Neural progenitor cell (in vitro differentiated cells): ENCODE measurements around the gene TRAPPC3. TPM values are rescaled to one million over a fixed set of nuclear protein-coding genes. Genes with fewer than 3 reads are reported as not detected.

Experiments used
- DNase-seq: peaks from one replicate; pipeline ENCODE4 v3.0.0-alpha.2; 2016; ENCODE audit warnings: low spot score
- H2AFZ ChIP-seq: fragments of 200-600 bp; sonication (generic); replicated peaks from 2 replicates; pipeline ENCODE4 v1.6.1; 2016; ENCODE audit warnings: antibody characterized with exemption
- H3F3A ChIP-seq: fragments of 200-600 bp; sonication (generic); 2 replicates; pipeline ENCODE4 v1.6.1; 2016; ENCODE audit warnings: antibody characterized with exemption, low read depth
- H3K27ac ChIP-seq: fragments of 200-600 bp; sonication (generic); 2 replicates; pipeline ENCODE4 v1.5.1; 2016; ENCODE audit warnings: mild to moderate bottlenecking
- H3K27me3 ChIP-seq: fragments of 200-600 bp; sonication (generic); 2 replicates; pipeline ENCODE4 v1.6.1; 2016; ENCODE audit warnings: mild to moderate bottlenecking, moderate library complexity
- H3K36me3 ChIP-seq: fragments of 200-600 bp; sonication (generic); 2 replicates; pipeline ENCODE4 v1.5.1; 2016
- H3K4me1 ChIP-seq: fragments of 200-600 bp; sonication (generic); 2 replicates; pipeline ENCODE4 v1.6.1; 2016; ENCODE audit warnings: mixed run types
- H3K4me2 ChIP-seq: fragments of 200-600 bp; sonication (generic); 2 replicates; pipeline ENCODE4 v1.6.1; 2016
- H3K4me3 ChIP-seq: fragments of 200-600 bp; sonication (generic); 2 replicates; pipeline ENCODE4 v1.5.1; 2016
- H3K79me2 ChIP-seq: fragments of 200-600 bp; sonication (generic); 2 replicates; pipeline ENCODE4 v1.6.1; 2016; ENCODE audit warnings: low read depth
- H3K9ac ChIP-seq: fragments of 200-600 bp; sonication (generic); 2 replicates; pipeline ENCODE4 v1.6.1; 2016
- H3K9me3 ChIP-seq: fragments of 200-600 bp; sonication (generic); 2 replicates; pipeline ENCODE4 v1.5.1; 2016; ENCODE audit warnings: low read depth
- H4K20me1 ChIP-seq: fragments of 200-600 bp; sonication (generic); 2 replicates; pipeline ENCODE4 v1.6.1; 2016; ENCODE audit warnings: low read depth
- H3K27ac Mint-ChIP-seq: 3 replicates; pipeline ENCODE4 v1.8.0; 2021; ENCODE audit warnings: mixed read lengths
- H3K27me3 Mint-ChIP-seq: 2 replicates; pipeline ENCODE4 v1.8.0; 2022; ENCODE audit warnings: low read depth, mild to moderate bottlenecking, inconsistent platforms, moderate library complexity, mixed read lengths; ENCODE audit not compliant: insufficient read depth
- H3K36me3 Mint-ChIP-seq: 3 replicates; pipeline ENCODE4 v1.8.0; 2021; ENCODE audit warnings: mixed read lengths
- H3K4me1 Mint-ChIP-seq: 3 replicates; pipeline ENCODE4 v1.8.0; 2021; ENCODE audit warnings: mixed read lengths
- H3K4me3 Mint-ChIP-seq: 3 replicates; pipeline ENCODE4 v1.8.0; 2021; ENCODE audit warnings: mild to moderate bottlenecking, moderate library complexity, mixed read lengths
- H3K9me3 Mint-ChIP-seq: 3 replicates; pipeline ENCODE4 v1.8.0; 2020; ENCODE audit warnings: mixed read lengths
- EZH2 ChIP-seq: fragments of 200-600 bp; sonication (generic); IDR thresholded peaks from 2 replicates; pipeline ENCODE4 v1.6.1; 2017; ENCODE audit warnings: antibody characterized with exemption, mild to moderate bottlenecking, moderate library complexity
- EZH2phosphoT487 ChIP-seq: fragments of 200-600 bp; sonication (generic); IDR thresholded peaks from 2 replicates; pipeline ENCODE4 v1.6.1; 2017; ENCODE audit warnings: antibody characterized with exemption
- total RNA-seq: library from RNA; depleted of rRNA; stranded (reverse); fragments of >200 nt; gene quantifications from 2 replicates; pipeline ENCODE4 v1.2.3, GENCODE V29; 2015; ENCODE audit warnings: low replicate concordance
- TF ChIP-seq, protein P1 (sequence below): fragments of 200-600 bp; sonication (generic); IDR thresholded peaks from 2 replicates; pipeline ENCODE4 v1.5.1; 2017; ENCODE audit warnings: antibody characterized with exemption, mild to moderate bottlenecking

Gene TRAPPC3
- total RNA-seq, 1 donor from 2014 or later = 44.9 TPM

DNA sequence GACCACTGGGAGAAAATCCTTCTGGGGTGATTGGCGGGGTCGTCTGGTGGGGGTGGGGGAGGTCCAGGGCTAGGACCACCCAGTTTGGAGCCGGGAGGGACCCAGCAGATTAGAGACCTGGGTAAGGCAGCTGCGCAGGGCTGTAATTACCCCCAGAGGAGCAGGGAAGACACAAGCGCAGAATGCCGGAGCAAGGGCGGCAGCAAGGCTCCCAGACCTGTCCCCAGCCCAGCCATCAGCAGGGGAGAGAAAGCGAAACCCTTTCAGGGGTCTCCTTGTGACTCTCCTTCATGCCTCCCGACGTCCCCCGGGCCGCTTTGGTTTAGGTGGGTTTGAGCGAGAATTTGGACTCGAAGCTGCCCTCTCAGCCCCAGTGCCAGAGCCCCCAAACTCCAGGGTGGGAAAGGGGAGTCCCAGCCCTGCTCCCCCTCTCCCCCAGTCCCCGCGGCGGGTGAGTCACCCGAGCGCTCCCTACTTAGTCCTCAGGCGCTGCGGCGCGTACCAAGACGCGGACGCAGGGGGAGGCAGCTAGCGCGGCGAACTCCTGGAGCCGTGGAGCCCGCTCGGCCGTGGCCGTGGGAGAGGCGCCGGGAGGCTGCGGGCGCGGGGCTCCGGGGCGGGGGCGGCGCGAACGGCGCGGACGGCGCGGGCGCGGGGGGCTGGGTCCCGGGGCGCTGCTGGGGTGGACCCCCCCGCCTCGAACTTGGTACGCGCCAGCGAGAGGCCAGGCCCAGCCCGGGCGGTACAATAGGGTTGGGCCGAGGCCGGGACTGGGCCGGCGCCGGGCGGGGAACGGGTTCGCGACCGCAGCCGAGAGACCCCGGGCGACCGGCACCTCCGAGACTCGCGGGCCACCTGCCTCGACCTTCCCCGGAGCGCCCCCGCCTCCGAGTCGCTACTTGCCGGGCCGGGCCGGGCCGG is 6.4 kb upstream of the TRAPPC3 start, which contains the start of gene MAP7D1:
MAP7D1 (plus strand) TSS at position 753 of the 921 bp plus-strand sequence. CDS start 258 bp downstream, outside the sequence.
- peaks cover 40% of the 10 kb centered on the region for H3K79me2 ChIP-seq
- peaks cover 66% of the 10 kb centered on the region for H3K4me1 Mint-ChIP-seq
- peak within 1 kb of the TSS; percentile 58 for H2AFZ ChIP-seq

DNA sequence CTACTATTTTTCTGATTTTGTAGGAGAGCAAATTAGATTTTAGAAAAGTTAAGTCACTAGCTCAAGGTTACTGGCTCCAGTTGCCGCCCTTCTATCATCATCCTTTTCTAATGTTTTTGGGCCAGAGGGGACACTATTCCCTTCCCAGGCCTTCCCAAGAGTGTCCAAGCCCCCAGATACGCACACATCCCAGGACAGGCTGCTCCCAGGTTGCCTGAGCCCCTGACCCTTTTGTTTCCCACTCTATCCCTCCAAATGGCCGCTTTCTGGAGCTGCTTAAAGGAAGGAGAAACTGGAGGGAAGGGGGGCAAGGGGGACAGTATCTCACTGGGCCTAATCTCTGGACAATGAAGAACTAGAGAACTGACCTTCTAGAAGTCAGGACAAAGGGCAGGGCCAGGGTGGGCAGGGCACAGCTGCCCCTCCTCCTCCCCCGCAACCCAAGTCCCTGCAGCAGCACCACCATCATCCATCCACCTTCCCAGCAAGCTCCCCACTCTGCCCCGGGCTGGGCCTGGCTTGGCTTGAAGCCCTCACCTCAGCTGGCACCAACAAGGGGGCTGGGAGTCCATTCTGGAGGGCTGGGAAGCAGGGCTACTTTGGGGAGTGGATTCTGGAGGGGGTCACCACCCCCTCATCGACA is 5.6 kb upstream of the TRAPPC3 start:
- Histone ChIP-seq H3K9ac (no peak overlapping the region), H3K4me3 (peak overlapping the region; percentile 99), H4K20me1 (peaks cover 30% of the 10 kb centered on the region), H3K27ac (peak overlapping the region; percentile 95), H3K4me1 (peaks cover 41% of the 10 kb centered on the region), H3K27me3 (peaks cover 15% of the 10 kb centered on the region), H3K4me2 (peak overlapping the region; percentile 93), H3K79me2 (peaks cover 32% of the 10 kb centered on the region), H3K9me3 (no peaks in the 10 kb centered on the region), H3F3A (peaks cover 69% of the 10 kb centered on the region), H3K36me3 (no peaks in the 10 kb centered on the region), H2AFZ (no peak overlapping the region)
- H3K4me3 Mint-ChIP-seq = peak overlapping the region; percentile 90
- H3K27ac Mint-ChIP-seq = peak overlapping the region; percentile 85
- peak; percentile 93 for DNase-seq
- peaks cover 6% of the 10 kb centered on the region for H3K27me3 Mint-ChIP-seq
- peaks cover 15% of the 10 kb centered on the region for H3K36me3 Mint-ChIP-seq
- H3K4me1 Mint-ChIP-seq = peaks cover 67% of the 10 kb centered on the region
- TF ChIP-seq EZH2phosphoT487 (peak; percentile 28), EZH2 (no peak)
- H3K9me3 Mint-ChIP-seq = no peaks in the 10 kb centered on the region

More for the DNA sequence above, 6.4 kb upstream of the TRAPPC3 start, which contains the start of gene MAP7D1:
- Histone ChIP-seq H3K4me3 (peak within 1 kb of the TSS; percentile 99), H3K27me3 (peaks cover 15% of the 10 kb centered on the region), H3K9me3 (no peaks in the 10 kb centered on the region), H3K4me2 (peak within 1 kb of the TSS; percentile 93), H4K20me1 (peaks cover 38% of the 10 kb centered on the region), H3F3A (peaks cover 69% of the 10 kb centered on the region), H3K4me1 (peaks cover 35% of the 10 kb centered on the region), H3K36me3 (no peaks in the 10 kb centered on the region), H3K27ac (peak within 1 kb of the TSS; percentile 95), H3K9ac (peak within 1 kb of the TSS; percentile 63)
- peak within 1 kb of the TSS; percentile 85 for H3K27ac Mint-ChIP-seq
- peak; percentile 93 for DNase-seq
- peaks cover 15% of the 10 kb centered on the region for H3K36me3 Mint-ChIP-seq
- H3K27me3 Mint-ChIP-seq = peaks cover 3% of the 10 kb centered on the region
- H3K9me3 Mint-ChIP-seq = no peaks in the 10 kb centered on the region
- peak within 1 kb of the TSS; percentile 94 for H3K4me3 Mint-ChIP-seq
- no peak for TF ChIP-seq EZH2
- no peak for TF ChIP-seq EZH2phosphoT487
- TF ChIP-seq, protein P1, sequence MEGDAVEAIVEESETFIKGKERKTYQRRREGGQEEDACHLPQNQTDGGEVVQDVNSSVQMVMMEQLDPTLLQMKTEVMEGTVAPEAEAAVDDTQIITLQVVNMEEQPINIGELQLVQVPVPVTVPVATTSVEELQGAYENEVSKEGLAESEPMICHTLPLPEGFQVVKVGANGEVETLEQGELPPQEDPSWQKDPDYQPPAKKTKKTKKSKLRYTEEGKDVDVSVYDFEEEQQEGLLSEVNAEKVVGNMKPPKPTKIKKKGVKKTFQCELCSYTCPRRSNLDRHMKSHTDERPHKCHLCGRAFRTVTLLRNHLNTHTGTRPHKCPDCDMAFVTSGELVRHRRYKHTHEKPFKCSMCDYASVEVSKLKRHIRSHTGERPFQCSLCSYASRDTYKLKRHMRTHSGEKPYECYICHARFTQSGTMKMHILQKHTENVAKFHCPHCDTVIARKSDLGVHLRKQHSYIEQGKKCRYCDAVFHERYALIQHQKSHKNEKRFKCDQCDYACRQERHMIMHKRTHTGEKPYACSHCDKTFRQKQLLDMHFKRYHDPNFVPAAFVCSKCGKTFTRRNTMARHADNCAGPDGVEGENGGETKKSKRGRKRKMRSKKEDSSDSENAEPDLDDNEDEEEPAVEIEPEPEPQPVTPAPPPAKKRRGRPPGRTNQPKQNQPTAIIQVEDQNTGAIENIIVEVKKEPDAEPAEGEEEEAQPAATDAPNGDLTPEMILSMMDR = no peak

DNA sequence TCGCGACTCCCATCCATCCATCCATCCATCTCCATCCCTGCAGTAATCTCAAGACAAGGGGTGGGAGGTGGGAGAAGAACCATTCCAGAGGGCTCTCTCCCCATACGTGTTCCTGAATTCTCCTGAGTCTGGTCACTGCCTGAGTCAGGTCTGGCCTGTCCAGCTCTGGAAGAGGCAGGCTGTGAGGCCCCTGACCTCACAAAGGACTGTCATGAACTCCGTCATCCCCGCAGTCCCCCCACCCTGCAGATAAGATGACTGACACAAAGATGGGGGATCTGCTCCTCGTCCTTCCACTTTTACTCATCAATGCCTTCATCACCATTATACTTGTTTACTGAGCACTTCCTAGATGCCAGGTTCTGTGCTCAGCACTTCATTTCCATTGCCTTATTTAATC is 5.0 kb upstream of the TRAPPC3 start:
- H3K79me2 ChIP-seq = peaks cover 27% of the 10 kb centered on the region
- H3K4me1 Mint-ChIP-seq = peaks cover 67% of the 10 kb centered on the region
- peaks cover 15% of the 10 kb centered on the region for H3K27me3 ChIP-seq
- H3K4me3 ChIP-seq = peak overlapping the region; percentile 99
- H3K9me3 ChIP-seq = no peaks in the 10 kb centered on the region
- peaks cover 43% of the 10 kb centered on the region for H3K4me1 ChIP-seq
- peak overlapping the region; percentile 93 for H3K4me2 ChIP-seq
- H3K27ac Mint-ChIP-seq = peak overlapping the region; percentile 85
- no peak overlapping the region for H3K9ac ChIP-seq
- TF ChIP-seq EZH2phosphoT487 = no peak
- TF ChIP-seq, protein P1 = no peak
- TF ChIP-seq EZH2 = no peak
- peaks cover 24% of the 10 kb centered on the region for H4K20me1 ChIP-seq
- H3K36me3 ChIP-seq = no peaks in the 10 kb centered on the region
- H3K36me3 Mint-ChIP-seq = peaks cover 13% of the 10 kb centered on the region
- no peak overlapping the region for H2AFZ ChIP-seq
- H3K27ac ChIP-seq = peak overlapping the region; percentile 49
- no peak for DNase-seq
- no peaks in the 10 kb centered on the region for H3K9me3 Mint-ChIP-seq
- peak overlapping the region; percentile 90 for H3K4me3 Mint-ChIP-seq
- peaks cover 66% of the 10 kb centered on the region for H3F3A ChIP-seq
- peaks cover 9% of the 10 kb centered on the region for H3K27me3 Mint-ChIP-seq
